SK-N-SH treated with all-trans-retinoic acid at 6 μM for 48 hours (cell line): ENCODE results near the gene FHIT.

ENCODE experiments used
- ATAC-seq: fragments of 200-7000 bp; cut with Tn5 transposase; 3 replicates; pipeline ENCODE4 v1.9.1; 2020; ENCODE audit warnings: mild to moderate bottlenecking, moderate library complexity
- ARNTL ChIP-seq: fragments of 450-650 bp; formaldehyde crosslinking; IDR thresholded peaks from 2 replicates; pipeline ENCODE4 v1.5.0; 2020; ENCODE audit warnings: low read depth, mild to moderate bottlenecking, moderate library complexity, borderline replicate concordance
- BACH2 ChIP-seq: fragments of 250-450 bp; sonication (Bioruptor Pico); IDR thresholded peaks from 2 replicates; pipeline ENCODE4 v1.9.0; 2021; ENCODE audit warnings: mild to moderate bottlenecking, borderline replicate concordance
- CSDC2 ChIP-seq: fragments of 250-450 bp; sonication (Bioruptor Pico); IDR thresholded peaks from 2 replicates; pipeline ENCODE4 v1.5.0; 2020; ENCODE audit warnings: mild to moderate bottlenecking, moderate library complexity
- ESRRG ChIP-seq: fragments of 250-450 bp; sonication (Bioruptor Pico); IDR thresholded peaks from 2 replicates; pipeline ENCODE4 v1.6.1; 2021; ENCODE audit warnings: mild to moderate bottlenecking
- ISL1 ChIP-seq: fragments of 250-450 bp; sonication (Bioruptor Pico); IDR thresholded peaks from 2 replicates; pipeline ENCODE4 v2.1.2; 2022; ENCODE audit warnings: mild to moderate bottlenecking, moderate library complexity
- OSR1 ChIP-seq: fragments of 250-450 bp; sonication (Bioruptor Pico); IDR thresholded peaks from 2 replicates; pipeline ENCODE4 v1.8.0; 2022; ENCODE audit warnings: moderate library complexity, mild to moderate bottlenecking, inconsistent platforms
- POU6F1 ChIP-seq: fragments of 250-450 bp; sonication (Bioruptor Pico); IDR thresholded peaks from 2 replicates; pipeline ENCODE4 v1.8.0; 2021; ENCODE audit warnings: low read depth, mild to moderate bottlenecking, moderate library complexity, borderline replicate concordance
- SNAI2 ChIP-seq: fragments of 250-450 bp; sonication (Bioruptor Pico); IDR thresholded peaks from 2 replicates; pipeline ENCODE4 v1.5.0; 2020; ENCODE audit warnings: mild to moderate bottlenecking, moderate library complexity
- TCF4 ChIP-seq: fragments of 250-450 bp; sonication (Bioruptor Pico); IDR thresholded peaks from 2 replicates; pipeline ENCODE4 v1.8.0; 2021; ENCODE audit warnings: mild to moderate bottlenecking, moderate library complexity, borderline replicate concordance
- TOX ChIP-seq: fragments of 250-450 bp; sonication (Bioruptor Pico); IDR thresholded peaks from 2 replicates; pipeline ENCODE4 v1.8.0; 2021; ENCODE audit warnings: mild to moderate bottlenecking, moderate library complexity, borderline replicate concordance
- TSHZ2 ChIP-seq: fragments of 250-450 bp; sonication (Bioruptor Pico); IDR thresholded peaks from 2 replicates; pipeline ENCODE4 v1.5.0; 2020; ENCODE audit warnings: mild to moderate bottlenecking, moderate library complexity
- ZFP3 ChIP-seq: fragments of 250-450 bp; sonication (Bioruptor Pico); IDR thresholded peaks from 2 replicates; pipeline ENCODE4 v1.5.0; 2020; ENCODE audit warnings: mild to moderate bottlenecking, moderate library complexity
- ZFP30 ChIP-seq: fragments of 450-650 bp; formaldehyde crosslinking; IDR thresholded peaks from 2 replicates; pipeline ENCODE4 v1.5.0; 2022; ENCODE audit warnings: mild to moderate bottlenecking, moderate library complexity
- ZNF565 ChIP-seq: fragments of 450-650 bp; formaldehyde crosslinking; conservative IDR thresholded peaks from 2 replicates; pipeline ENCODE4 v1.5.0; 2020; ENCODE audit warnings: low read depth, mild to moderate bottlenecking, moderate library complexity
- ZNF70 ChIP-seq: fragments of 450-650 bp; formaldehyde crosslinking; IDR thresholded peaks from 2 replicates; pipeline ENCODE4 v1.5.0; 2020; ENCODE audit warnings: mild to moderate bottlenecking, moderate library complexity
- TF ChIP-seq, protein P1 (sequence below): fragments of 250-450 bp; sonication (Bioruptor Pico); IDR thresholded peaks from 2 replicates; pipeline ENCODE4 v1.8.0; 2020; ENCODE audit warnings: mild to moderate bottlenecking, moderate library complexity, borderline replicate concordance
- TF ChIP-seq, protein P2 (sequence below): fragments of 250-450 bp; sonication (Bioruptor Pico); IDR thresholded peaks from 2 replicates; pipeline ENCODE4 v1.5.1; 2020; ENCODE audit warnings: low read depth, mild to moderate bottlenecking, moderate library complexity

Gene FHIT

GRCh38 chr3:60303160-60303559 is 948.1 kb downstream of the FHIT start:
- no peak for TF ChIP-seq ZFP30
- TF ChIP-seq, protein P1, sequence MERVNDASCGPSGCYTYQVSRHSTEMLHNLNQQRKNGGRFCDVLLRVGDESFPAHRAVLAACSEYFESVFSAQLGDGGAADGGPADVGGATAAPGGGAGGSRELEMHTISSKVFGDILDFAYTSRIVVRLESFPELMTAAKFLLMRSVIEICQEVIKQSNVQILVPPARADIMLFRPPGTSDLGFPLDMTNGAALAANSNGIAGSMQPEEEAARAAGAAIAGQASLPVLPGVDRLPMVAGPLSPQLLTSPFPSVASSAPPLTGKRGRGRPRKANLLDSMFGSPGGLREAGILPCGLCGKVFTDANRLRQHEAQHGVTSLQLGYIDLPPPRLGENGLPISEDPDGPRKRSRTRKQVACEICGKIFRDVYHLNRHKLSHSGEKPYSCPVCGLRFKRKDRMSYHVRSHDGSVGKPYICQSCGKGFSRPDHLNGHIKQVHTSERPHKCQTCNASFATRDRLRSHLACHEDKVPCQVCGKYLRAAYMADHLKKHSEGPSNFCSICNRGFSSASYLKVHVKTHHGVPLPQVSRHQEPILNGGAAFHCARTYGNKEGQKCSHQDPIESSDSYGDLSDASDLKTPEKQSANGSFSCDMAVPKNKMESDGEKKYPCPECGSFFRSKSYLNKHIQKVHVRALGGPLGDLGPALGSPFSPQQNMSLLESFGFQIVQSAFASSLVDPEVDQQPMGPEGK (CRISPR knock-in tag): no peak
- TF ChIP-seq ISL1: peak; percentile 86
- ATAC-seq: no peak

GRCh38 chr3:60301142-60301541 is 950.1 kb downstream of the FHIT start:
- peak; percentile 58 for ATAC-seq
- no peak for TF ChIP-seq POU6F1
- no peak for TF ChIP-seq OSR1
- no peak for TF ChIP-seq TCF4
- no peak for TF ChIP-seq SNAI2 (CRISPR knock-in tag)
- TF ChIP-seq ZNF565 (CRISPR knock-in tag): no peak
- TF ChIP-seq, protein P2, sequence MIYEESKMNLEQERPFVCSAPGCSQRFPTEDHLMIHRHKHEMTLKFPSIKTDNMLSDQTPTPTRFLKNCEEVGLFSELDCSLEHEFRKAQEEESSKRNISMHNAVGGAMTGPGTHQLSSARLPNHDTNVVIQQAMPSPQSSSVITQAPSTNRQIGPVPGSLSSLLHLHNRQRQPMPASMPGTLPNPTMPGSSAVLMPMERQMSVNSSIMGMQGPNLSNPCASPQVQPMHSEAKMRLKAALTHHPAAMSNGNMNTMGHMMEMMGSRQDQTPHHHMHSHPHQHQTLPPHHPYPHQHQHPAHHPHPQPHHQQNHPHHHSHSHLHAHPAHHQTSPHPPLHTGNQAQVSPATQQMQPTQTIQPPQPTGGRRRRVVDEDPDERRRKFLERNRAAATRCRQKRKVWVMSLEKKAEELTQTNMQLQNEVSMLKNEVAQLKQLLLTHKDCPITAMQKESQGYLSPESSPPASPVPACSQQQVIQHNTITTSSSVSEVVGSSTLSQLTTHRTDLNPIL: no peak
- TF ChIP-seq TSHZ2 (CRISPR knock-in tag): no peak
- TF ChIP-seq ZNF70: no peak
- no peak for TF ChIP-seq ARNTL
- TF ChIP-seq CSDC2: no peak
- no peak for TF ChIP-seq ZFP3 (CRISPR knock-in tag)
- TF ChIP-seq ISL1: no peak

DNA sequence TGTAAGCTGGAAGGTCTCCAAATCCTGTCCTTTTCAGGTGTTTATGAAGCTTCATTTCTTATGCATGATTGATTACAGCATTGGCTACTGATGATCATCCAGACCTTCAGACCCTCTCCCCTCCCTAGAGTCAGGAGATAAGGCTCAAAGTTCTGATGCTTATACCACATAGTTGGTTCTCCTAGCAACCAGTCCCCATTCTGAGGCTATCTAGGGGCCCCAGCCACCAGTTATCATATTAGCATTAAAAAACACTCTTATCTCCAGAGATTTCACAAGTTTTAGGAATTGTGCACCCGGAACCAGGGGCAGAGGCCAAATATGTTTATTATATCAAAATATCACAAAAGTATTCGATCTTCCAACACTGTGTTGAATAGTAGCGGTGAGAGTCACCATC is 953.1 kb downstream of the FHIT start:
- no peak for ATAC-seq
- no peak for TF ChIP-seq ZNF70
- TF ChIP-seq TSHZ2 (CRISPR knock-in tag): no peak
- no peak for TF ChIP-seq CSDC2
- TF ChIP-seq, protein P2: no peak
- no peak for TF ChIP-seq BACH2 (CRISPR knock-in tag)
- TF ChIP-seq ARNTL: no peak
- TF ChIP-seq, protein P1 (CRISPR knock-in tag): no peak
- no peak for TF ChIP-seq SNAI2 (CRISPR knock-in tag)
- TF ChIP-seq ESRRG (CRISPR knock-in tag): no peak
- TF ChIP-seq TOX (CRISPR knock-in tag): no peak
